Measurements from ENCODE around the gene SHISAL1.
A peak's percentile ranks its signal among the peaks of the same experiment; 100 is the strongest.
"Not testable (repeated sequence)": the region's sequence is repeated elsewhere in the genome, so short reads cannot be mapped to it uniquely, and the experiment has no call there.

The SHISAL1 gene

DNA sequence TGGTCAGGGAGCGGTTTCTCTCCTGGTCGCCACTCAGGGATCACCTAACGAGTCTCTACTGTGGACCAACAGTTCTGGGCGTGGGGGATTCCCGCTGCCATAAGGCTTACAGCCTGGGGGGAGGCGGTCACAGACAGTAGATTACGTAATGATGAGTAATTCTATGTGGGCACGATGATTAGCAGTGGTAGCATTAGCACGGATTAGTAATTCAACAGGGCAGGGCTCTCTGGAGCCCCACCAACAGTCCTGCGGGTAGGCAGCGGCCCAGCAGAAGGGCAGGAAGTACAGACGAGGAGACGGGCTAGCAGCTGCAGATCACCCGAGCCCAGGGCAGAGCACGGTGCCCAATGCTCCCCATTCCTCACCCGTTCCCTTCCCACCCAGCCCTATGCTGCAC is 3.6 kb downstream of the SHISAL1 start:
- H3K9me3 ChIP-seq (ENCODE audit: control insufficient read depth in 1 of 2, low read length in 2 of 2): no peaks in the 10 kb centered on the region
- no peaks in the 10 kb centered on the region for H3K27me3 ChIP-seq (ENCODE audit: low read depth, low read length)
- H3K4me1 ChIP-seq (ENCODE audit: control insufficient read depth in 1 of 2, insufficient read depth in 2 of 2, low read length in 2 of 2): peaks cover 0 to 58% of the 10 kb centered on the region in 2 donors
- H3K4me3 ChIP-seq (ENCODE audit: low read depth in 1 of 2, low read length in 2 of 2): no peak overlapping the region
- H3K36me3 ChIP-seq (ENCODE audit: control insufficient read depth in 1 of 2, insufficient read depth in 2 of 2, low read length in 2 of 2): no peaks in the 10 kb centered on the region
- H3K27ac ChIP-seq (ENCODE audit: low read length): peak overlapping the region; percentile 69

DNA sequence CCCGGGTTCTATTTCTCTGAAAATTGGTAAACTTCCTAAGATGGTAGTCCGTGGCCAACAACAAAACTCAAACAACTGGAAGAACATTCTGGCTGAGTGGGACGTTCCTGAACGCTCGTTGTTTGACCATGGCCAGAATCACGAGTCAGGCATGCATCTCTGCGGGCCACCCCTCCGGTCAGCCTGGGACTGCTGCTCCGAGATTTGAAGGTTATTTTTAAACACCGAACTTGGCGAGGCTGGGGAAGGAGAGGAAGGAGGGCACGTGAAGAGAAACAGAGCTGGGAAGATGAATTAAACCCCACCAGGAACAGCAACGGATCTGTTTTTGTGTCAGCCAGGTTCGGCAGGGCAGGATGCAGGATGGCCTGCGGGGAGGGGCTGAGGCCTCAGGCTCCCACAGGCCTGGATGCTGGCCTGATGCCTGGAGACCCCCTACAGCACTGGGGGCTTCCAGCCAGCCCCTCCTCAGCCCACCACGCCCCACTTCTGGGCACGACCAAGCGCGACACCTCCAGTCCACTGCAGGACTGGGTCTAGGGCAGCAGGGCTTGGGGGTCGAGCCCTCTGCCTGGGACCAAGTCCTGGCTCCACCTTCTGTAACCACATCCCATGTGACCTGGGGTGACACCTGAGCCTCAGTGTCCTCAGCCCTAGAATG is 5.1 kb downstream of the SHISAL1 start:
- Histone ChIP-seq H3K36me3 (ENCODE audit: control insufficient read depth in 1 of 2, insufficient read depth in 2 of 2, low read length in 2 of 2) (no peaks in the 10 kb centered on the region), H3K4me1 (ENCODE audit: control insufficient read depth in 1 of 2, insufficient read depth in 2 of 2, low read length in 2 of 2) (peaks cover 0 to 65% of the 10 kb centered on the region in 2 donors), H3K27me3 (ENCODE audit: low read depth, low read length) (no peaks in the 10 kb centered on the region), H3K4me3 (ENCODE audit: low read depth in 1 of 2, low read length in 2 of 2) (no peak overlapping the region), H3K27ac (ENCODE audit: low read length) (peak overlapping the region; percentile 69), H3K9me3 (ENCODE audit: control insufficient read depth in 1 of 2, low read length in 2 of 2) (no peaks in the 10 kb centered on the region)

DNA sequence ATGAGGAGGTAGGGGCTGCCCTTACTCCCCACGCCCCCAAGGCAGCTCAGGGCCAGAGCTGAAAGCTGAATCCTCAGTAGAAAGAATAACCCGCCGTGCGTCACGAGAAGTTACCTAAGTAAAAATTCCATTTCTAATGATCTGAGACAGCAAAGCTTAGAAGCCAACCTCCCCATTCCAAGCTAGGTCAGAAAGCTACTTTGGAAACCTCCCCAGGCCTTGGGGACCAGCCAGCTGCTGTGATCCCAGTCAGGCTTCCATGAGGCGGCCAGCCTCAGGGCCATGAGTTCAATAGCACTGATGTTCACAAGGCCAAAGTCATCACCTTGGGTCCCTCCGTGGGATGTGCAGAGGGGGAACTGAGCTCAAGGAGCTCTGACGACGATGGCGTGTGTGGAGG is 6.9 kb downstream of the SHISAL1 start:
- Histone ChIP-seq H3K27ac (ENCODE audit: low read length) (peak overlapping the region; percentile 43), H3K27me3 (ENCODE audit: low read depth, low read length) (no peaks in the 10 kb centered on the region), H3K4me3 (ENCODE audit: low read depth in 1 of 2, low read length in 2 of 2) (no peak overlapping the region), H3K4me1 (ENCODE audit: control insufficient read depth in 1 of 2, insufficient read depth in 2 of 2, low read length in 2 of 2) (peaks cover 0 to 52% of the 10 kb centered on the region in 2 donors), H3K9me3 (ENCODE audit: control insufficient read depth in 1 of 2, low read length in 2 of 2) (no peaks in the 10 kb centered on the region), H3K36me3 (ENCODE audit: control insufficient read depth in 1 of 2, insufficient read depth in 2 of 2, low read length in 2 of 2) (no peaks in the 10 kb centered on the region)

DNA sequence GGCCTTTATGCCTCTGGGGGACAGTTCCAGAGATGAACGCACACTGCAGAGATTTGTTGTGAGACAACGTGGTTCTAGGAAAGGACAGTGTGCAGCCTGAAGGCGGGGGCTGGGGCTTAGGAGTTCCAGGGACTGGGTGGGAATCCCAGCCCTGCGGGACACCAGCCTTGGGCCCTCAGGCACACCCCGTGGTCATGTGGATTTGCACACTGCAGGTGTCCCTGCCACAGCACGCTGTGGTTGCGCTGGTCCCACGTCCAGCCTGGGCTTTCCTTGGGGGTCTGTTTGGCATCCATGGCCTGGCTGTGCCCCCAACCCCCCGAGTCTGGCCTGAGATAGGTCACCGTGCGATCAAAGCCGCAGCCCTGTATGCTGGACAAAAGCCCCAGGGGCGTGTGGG is 7.3 kb downstream of the SHISAL1 start:
- Histone ChIP-seq H3K4me1 (ENCODE audit: control insufficient read depth in 1 of 2, insufficient read depth in 2 of 2, low read length in 2 of 2) (peaks cover 0 to 49% of the 10 kb centered on the region in 2 donors), H3K36me3 (ENCODE audit: control insufficient read depth in 1 of 2, insufficient read depth in 2 of 2, low read length in 2 of 2) (no peaks in the 10 kb centered on the region), H3K27ac (ENCODE audit: low read length) (peak overlapping the region; percentile 43), H3K9me3 (ENCODE audit: control insufficient read depth in 1 of 2, low read length in 2 of 2) (no peaks in the 10 kb centered on the region), H3K27me3 (ENCODE audit: low read depth, low read length) (no peaks in the 10 kb centered on the region), H3K4me3 (ENCODE audit: low read depth in 1 of 2, low read length in 2 of 2) (peak overlapping the region in 1 of 2 donors; percentile 8)

DNA sequence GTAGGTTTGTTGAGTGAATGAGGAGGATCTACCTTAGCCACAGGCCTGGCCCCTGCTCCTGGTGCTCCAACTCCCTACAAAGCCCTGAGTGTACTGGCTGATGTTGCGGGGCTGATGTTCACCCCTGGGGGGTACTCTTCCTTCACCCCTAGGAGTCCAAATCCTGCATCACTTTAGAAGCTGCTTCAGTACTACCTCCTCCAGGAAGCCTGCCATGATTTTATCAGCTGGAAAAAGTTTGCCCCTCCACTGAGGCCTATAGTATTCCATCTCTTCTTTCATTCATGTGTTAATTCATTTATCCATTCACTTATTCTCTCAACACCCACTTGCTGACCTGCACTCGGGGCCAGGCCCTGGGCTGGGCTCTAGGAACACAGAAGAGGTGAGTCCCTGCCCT is 7.8 kb downstream of the SHISAL1 start:
- Histone ChIP-seq H3K27me3 (ENCODE audit: low read depth, low read length) (no peaks in the 10 kb centered on the region), H3K36me3 (ENCODE audit: control insufficient read depth in 1 of 2, insufficient read depth in 2 of 2, low read length in 2 of 2) (no peaks in the 10 kb centered on the region), H3K27ac (ENCODE audit: low read length) (peak overlapping the region; percentile 43), H3K9me3 (ENCODE audit: control insufficient read depth in 1 of 2, low read length in 2 of 2) (no peaks in the 10 kb centered on the region), H3K4me3 (ENCODE audit: low read depth in 1 of 2, low read length in 2 of 2) (peak overlapping the region in 1 of 2 donors; percentile 8), H3K4me1 (ENCODE audit: control insufficient read depth in 1 of 2, insufficient read depth in 2 of 2, low read length in 2 of 2) (peaks cover 0 to 43% of the 10 kb centered on the region in 2 donors)

DNA sequence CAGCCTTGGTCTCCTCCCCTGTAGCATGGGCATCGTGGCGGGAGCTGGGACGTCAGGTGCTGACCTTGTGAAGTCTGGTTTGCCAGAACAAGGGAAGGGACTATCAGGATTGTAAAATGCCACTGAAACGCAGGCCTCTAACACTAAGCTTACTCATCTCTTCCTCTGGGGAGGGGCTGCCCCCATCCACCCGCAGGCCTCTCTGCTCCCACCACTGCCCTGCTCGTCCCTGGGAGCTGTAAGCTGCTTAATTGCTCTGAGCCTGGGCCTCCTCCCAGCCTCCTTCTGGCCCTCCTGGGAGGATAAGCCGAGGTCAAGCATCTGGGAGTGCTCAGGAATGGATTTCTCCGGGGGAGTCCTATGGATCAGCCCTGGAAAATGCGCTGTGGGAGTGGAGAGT is 8.4 kb downstream of the SHISAL1 start:
- Histone ChIP-seq H3K4me1 (ENCODE audit: control insufficient read depth in 1 of 2, insufficient read depth in 2 of 2, low read length in 2 of 2) (peaks cover 0 to 38% of the 10 kb centered on the region in 2 donors), H3K27ac (ENCODE audit: low read length) (no peak overlapping the region), H3K9me3 (ENCODE audit: control insufficient read depth in 1 of 2, low read length in 2 of 2) (no peaks in the 10 kb centered on the region), H3K4me3 (ENCODE audit: low read depth in 1 of 2, low read length in 2 of 2) (no peak overlapping the region), H3K27me3 (ENCODE audit: low read depth, low read length) (no peaks in the 10 kb centered on the region), H3K36me3 (ENCODE audit: control insufficient read depth in 1 of 2, insufficient read depth in 2 of 2, low read length in 2 of 2) (no peaks in the 10 kb centered on the region)

DNA sequence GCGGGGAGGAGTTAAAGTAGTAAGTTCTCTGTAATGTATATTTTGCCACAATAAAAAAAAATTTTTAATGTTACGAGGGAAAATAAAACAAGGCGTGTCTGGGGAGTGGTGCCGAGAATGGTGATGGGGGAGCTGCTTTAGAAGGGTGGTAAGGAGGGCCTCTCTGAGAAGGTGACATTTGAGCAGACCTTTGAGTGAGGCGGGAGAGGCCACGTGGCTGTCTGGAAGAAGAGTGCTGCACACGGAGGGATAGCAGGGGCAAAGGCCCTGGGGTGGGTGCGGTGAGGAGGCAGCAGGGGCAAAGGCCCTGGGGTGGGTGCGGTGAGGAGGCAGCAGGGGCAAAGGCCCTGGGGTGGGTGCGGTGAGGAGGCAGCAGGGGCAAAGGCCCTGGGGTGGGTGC is 10.4 kb downstream of the SHISAL1 start:
- H3K36me3 ChIP-seq (ENCODE audit: control insufficient read depth in 1 of 2, insufficient read depth in 2 of 2, low read length in 2 of 2); H3K27ac ChIP-seq (ENCODE audit: low read length); H3K27me3 ChIP-seq (ENCODE audit: low read depth, low read length); H3K4me3 ChIP-seq (ENCODE audit: low read depth in 1 of 2, low read length in 2 of 2); H3K9me3 ChIP-seq (ENCODE audit: control insufficient read depth in 1 of 2, low read length in 2 of 2): not testable (repeated sequence)
- H3K4me1 ChIP-seq (ENCODE audit: control insufficient read depth in 1 of 2, insufficient read depth in 2 of 2, low read length in 2 of 2): peaks cover 0 to 28% of the 10 kb centered on the region in 2 donors

DNA sequence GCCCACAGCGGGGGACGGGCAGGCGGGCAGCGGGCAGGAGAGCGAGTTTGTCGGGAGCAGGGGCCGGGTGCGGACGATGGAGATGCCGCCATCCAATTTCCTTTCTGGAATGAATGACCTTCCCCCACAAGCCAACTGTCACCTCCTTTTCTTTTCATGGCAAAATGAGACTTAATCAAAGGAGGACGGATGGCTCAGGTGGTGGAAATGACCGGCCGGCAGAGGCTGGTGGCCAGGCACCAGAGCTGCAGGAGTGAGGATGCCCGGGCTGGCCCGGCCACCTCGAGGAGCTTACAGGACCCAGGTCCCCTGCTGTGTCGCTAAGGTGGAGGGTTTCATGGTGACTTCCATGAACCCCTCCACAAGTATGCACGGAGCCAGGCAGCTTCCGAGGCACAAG is 11.7 kb downstream of the SHISAL1 start:
- Histone ChIP-seq H3K4me1 (ENCODE audit: control insufficient read depth in 1 of 2, insufficient read depth in 2 of 2, low read length in 2 of 2) (peaks cover 0 to 24% of the 10 kb centered on the region in 2 donors), H3K4me3 (ENCODE audit: low read depth in 1 of 2, low read length in 2 of 2) (no peak overlapping the region)

DNA sequence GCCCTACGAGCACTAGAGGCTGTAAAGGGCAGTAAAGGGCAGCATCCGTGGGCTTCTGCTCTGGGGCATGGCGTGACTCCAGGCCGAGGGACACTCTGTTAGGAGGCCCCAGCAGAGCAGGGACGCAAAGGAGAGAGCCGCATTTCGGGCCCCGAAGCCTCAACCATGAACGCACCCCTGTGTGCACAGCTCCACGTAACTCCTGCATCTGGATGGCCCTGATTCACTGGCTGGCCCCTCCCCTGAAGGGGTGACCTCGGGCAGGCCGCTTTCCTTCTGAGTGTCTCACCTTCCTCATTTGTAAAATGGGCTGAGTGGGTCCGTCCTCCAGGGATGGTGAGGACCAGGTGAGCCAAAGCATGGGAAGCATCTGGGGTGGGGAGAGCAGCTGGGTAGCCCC is 13.6 kb downstream of the SHISAL1 start:
- Histone ChIP-seq H3K27ac (ENCODE audit: low read length) (no peak overlapping the region), H3K4me1 (ENCODE audit: control insufficient read depth in 1 of 2, insufficient read depth in 2 of 2, low read length in 2 of 2) (peaks cover 0 to 7% of the 10 kb centered on the region in 2 donors), H3K27me3 (ENCODE audit: low read depth, low read length) (no peaks in the 10 kb centered on the region)

More for the DNA sequence above, 11.7 kb downstream of the SHISAL1 start:
- H3K9me3 ChIP-seq (ENCODE audit: control insufficient read depth in 1 of 2, low read length in 2 of 2): no peaks in the 10 kb centered on the region
- no peaks in the 10 kb centered on the region for H3K36me3 ChIP-seq (ENCODE audit: control insufficient read depth in 1 of 2, insufficient read depth in 2 of 2, low read length in 2 of 2)
- H3K27me3 ChIP-seq (ENCODE audit: low read depth, low read length): no peaks in the 10 kb centered on the region
- no peak overlapping the region for H3K27ac ChIP-seq (ENCODE audit: low read length)

DNA sequence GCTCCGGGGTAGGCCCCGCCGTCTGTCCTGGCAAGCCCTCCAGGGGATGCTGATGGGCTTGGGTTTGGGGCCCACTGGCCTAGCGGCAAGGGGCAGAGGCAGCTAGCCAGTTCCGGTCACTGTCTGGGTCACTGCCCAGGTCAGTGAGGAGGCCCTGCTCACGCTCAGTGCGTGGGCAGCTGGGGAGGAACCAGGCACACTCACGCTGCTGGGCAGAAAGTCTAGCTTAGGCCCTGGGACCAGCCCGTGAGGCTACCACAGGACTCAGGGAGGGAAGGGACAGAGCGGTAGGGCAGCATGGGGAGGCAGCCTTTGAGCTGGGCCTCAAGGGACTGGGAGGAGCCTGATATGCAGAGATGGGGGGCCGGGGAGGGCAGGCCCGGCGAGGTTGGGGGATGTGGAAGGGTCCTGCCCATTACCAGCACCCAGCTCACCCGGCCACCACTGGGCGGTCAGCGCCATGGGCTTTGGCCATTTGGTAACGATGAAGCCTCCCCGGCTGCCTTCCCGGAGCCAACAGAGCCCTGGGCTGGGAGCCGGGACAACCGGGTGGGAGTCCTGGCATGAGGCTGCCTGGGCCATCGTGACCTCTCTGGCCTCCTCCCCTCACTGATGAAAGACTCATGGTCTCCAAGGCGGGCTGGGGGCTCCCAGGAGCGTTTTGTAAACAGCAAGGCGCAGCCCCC is 14.2 kb downstream of the SHISAL1 start:
- no peak overlapping the region for H3K27ac ChIP-seq (ENCODE audit: low read length)
- H3K9me3 ChIP-seq (ENCODE audit: control insufficient read depth in 1 of 2, low read length in 2 of 2): no peaks in the 10 kb centered on the region
- H3K27me3 ChIP-seq (ENCODE audit: low read depth, low read length): no peaks in the 10 kb centered on the region
- no peaks in the 10 kb centered on the region for H3K36me3 ChIP-seq (ENCODE audit: control insufficient read depth in 1 of 2, insufficient read depth in 2 of 2, low read length in 2 of 2)
- H3K4me3 ChIP-seq (ENCODE audit: low read depth in 1 of 2, low read length in 2 of 2): no peak overlapping the region
- H3K4me1 ChIP-seq (ENCODE audit: control insufficient read depth in 1 of 2, insufficient read depth in 2 of 2, low read length in 2 of 2): peaks cover 0 to 1% of the 10 kb centered on the region in 2 donors

More for the DNA sequence above, 13.6 kb downstream of the SHISAL1 start:
- Histone ChIP-seq H3K4me3 (ENCODE audit: low read depth in 1 of 2, low read length in 2 of 2) (no peak overlapping the region), H3K36me3 (ENCODE audit: control insufficient read depth in 1 of 2, insufficient read depth in 2 of 2, low read length in 2 of 2) (no peaks in the 10 kb centered on the region), H3K9me3 (ENCODE audit: control insufficient read depth in 1 of 2, low read length in 2 of 2) (no peaks in the 10 kb centered on the region)

DNA sequence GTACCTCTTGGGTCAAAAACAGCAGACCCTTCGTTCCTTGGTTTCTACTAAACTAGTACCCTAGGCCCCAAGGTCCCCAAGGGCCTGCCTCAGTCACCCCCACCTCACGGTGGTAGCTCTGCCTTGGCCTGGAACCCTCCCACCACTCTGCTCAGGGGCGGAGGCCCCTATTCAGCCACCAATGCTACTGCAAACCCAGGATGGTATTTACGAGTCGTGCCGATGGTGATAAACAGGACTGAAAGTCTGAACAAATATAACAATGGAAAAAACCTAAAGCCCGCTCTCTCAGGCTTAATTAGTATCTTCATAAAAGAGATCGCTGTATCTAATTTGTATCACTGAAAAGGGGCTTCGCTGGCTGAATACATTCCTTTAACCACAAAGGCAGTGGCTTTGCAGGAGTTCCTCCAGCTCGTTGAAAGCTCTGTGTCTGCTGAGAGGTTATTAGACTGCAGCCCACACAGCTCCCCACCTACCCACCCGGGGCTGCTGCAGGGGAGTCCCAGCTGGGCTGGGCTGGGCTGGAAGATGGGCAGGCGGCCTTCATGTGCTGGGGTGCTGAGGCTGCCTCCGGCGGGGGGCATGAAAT is 15.2 kb downstream of the SHISAL1 start:
- Histone ChIP-seq H3K27ac (ENCODE audit: low read length) (no peak overlapping the region), H3K27me3 (ENCODE audit: low read depth, low read length) (no peaks in the 10 kb centered on the region), H3K9me3 (ENCODE audit: control insufficient read depth in 1 of 2, low read length in 2 of 2) (no peaks in the 10 kb centered on the region), H3K4me1 (ENCODE audit: control insufficient read depth in 1 of 2, insufficient read depth in 2 of 2, low read length in 2 of 2) (no peaks in the 10 kb centered on the region), H3K4me3 (ENCODE audit: low read depth in 1 of 2, low read length in 2 of 2) (no peak overlapping the region), H3K36me3 (ENCODE audit: control insufficient read depth in 1 of 2, insufficient read depth in 2 of 2, low read length in 2 of 2) (no peaks in the 10 kb centered on the region)

All from muscle layer of duodenum (tissue), 2 donors.